SK-N-MC (cell line): ENCODE data around the gene MPPE1.

ENCODE experiments used
- EZH2 ChIP-seq: fragments of 200-600 bp; sonication (generic); IDR thresholded peaks from one replicate; pipeline ENCODE4 v1.6.1; 2017; ENCODE audit warnings: antibody characterized with exemption
- FOXP2 ChIP-seq: optimal IDR thresholded peaks from 2 replicates; pipeline ENCODE3; 2011; ENCODE audit warnings: mild to moderate bottlenecking, moderate library complexity; ENCODE audit not compliant: insufficient read depth; ENCODE audit errors: extremely low read length, control extremely low read depth
- POLR2AphosphoS5 ChIP-seq: IDR thresholded peaks from 2 replicates; pipeline ENCODE4 v1.6.1; 2012; ENCODE audit warnings: mild to moderate bottlenecking, low read depth, low read length, borderline replicate concordance

GRCh38 chr18:11861583-11862288, 46.4 kb downstream of the MPPE1 start:
- TF ChIP-seq EZH2 (no peak), POLR2AphosphoS5 (no peak), FOXP2 (no peak)
